Fibroblast of villous mesenchyme (primary cell): Measurements from ENCODE around the gene COBL. TPM values are rescaled to one million over a fixed set of nuclear protein-coding genes. Genes with fewer than 3 reads are reported as not detected.

Experiments used
- DNase-seq: peaks from one replicate; pipeline ENCODE4 v3.0.0-alpha.2; 2010; ENCODE audit warnings: low read depth
- H3K4me3 ChIP-seq: 2 replicates; pipeline ENCODE4 v1.5.1; 2011; ENCODE audit warnings: low read depth, mild to moderate bottlenecking, low read length
- total RNA-seq: library from RNA; depleted of rRNA; stranded (reverse); fragments of >200 nt; gene quantifications from 2 replicates; pipeline ENCODE4 v1.2.3, GENCODE V29; 2012
- TF ChIP-seq, protein P1 (sequence below): IDR thresholded peaks from 2 replicates; pipeline ENCODE4 v1.5.1; 2012; ENCODE audit warnings: low read depth, mild to moderate bottlenecking, low read length; ENCODE audit not compliant: insufficient read depth

Gene COBL
- total RNA-seq, 1 donor: not detected

DNA sequence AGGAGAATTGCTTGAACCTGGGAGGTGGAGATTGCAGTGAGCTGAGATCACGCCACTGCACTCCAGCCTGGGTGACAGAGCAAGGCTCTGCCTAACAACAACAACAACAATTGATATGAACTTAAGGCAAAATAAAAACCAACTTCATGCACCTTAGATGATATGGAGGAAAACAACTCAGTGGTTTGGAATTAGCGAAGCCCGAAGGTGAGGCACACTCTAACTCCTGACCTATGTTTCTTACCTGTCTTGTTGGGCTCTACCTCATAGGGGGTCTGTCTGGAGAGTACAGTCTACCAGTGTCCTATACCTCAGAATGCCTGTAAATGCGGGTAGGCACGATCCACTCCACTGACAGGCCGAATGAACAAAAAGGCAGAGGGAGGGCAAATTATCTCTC lies 24.3 kb upstream of the COBL start:
- DNase-seq: no peak
- no peak overlapping the region for H3K4me3 ChIP-seq
- TF ChIP-seq, protein P1, sequence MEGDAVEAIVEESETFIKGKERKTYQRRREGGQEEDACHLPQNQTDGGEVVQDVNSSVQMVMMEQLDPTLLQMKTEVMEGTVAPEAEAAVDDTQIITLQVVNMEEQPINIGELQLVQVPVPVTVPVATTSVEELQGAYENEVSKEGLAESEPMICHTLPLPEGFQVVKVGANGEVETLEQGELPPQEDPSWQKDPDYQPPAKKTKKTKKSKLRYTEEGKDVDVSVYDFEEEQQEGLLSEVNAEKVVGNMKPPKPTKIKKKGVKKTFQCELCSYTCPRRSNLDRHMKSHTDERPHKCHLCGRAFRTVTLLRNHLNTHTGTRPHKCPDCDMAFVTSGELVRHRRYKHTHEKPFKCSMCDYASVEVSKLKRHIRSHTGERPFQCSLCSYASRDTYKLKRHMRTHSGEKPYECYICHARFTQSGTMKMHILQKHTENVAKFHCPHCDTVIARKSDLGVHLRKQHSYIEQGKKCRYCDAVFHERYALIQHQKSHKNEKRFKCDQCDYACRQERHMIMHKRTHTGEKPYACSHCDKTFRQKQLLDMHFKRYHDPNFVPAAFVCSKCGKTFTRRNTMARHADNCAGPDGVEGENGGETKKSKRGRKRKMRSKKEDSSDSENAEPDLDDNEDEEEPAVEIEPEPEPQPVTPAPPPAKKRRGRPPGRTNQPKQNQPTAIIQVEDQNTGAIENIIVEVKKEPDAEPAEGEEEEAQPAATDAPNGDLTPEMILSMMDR: no peak

DNA sequence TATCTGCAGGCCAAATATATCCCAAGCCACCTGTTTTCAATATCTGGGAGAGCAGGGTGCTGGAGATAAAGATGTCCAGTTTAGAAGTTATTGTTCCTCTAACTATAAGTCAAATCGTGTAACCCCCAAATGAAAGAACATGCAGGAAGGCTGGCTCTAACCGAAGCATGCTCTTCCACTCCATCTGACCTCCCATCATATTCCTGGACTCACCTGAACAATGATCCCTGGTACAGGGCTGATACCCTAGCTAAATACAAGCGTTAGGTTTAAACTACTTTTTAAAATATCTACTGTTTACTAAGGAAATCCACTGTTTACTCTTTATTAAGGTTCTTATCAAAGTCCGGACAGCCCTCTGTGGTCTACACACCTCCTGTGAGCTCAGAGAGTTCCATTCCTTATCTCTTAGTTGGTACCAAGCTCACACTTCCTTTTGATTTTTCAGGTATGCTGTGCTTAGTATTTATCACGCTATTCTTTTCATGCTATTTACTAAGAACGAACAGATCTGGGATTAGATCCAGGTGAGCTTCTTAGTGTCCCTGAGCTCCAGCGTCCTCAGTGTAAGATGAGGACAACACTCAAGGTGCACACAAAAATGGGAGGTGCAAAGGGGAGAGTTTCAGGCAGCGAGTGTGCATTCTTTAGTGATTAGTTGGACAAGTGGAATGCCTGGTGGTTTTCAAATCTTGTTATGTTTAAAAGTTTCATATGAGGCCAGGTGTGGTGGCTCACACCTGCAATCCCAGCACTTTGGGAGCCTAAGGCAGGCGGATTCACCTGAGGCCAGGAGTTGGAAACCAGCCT lies 23.6 kb upstream of the COBL start:
- TF ChIP-seq, protein P1: no peak
- no peak overlapping the region for H3K4me3 ChIP-seq
- no peak for DNase-seq

DNA sequence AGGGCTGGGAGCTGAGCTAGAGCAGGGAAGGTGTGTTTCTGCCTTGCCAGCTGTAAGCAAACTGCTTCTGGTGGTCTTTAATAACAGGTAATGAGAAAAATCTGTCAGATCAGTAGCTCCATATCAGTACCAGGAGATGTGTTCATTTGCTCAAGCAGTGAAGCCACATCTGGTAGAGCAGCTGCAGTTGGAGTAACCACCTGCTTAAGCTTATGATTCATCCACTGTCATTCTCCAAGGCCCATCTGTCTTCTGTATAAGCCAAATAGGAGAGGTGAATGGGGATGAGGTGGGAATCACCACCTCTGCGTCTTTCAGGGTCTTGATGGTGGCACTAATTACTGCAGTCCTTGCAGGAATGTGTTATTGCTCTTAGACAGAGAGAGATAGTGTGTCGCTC lies 18.4 kb upstream of the COBL start:
- no peak overlapping the region for H3K4me3 ChIP-seq
- no peak for DNase-seq
- TF ChIP-seq, protein P1: no peak

DNA sequence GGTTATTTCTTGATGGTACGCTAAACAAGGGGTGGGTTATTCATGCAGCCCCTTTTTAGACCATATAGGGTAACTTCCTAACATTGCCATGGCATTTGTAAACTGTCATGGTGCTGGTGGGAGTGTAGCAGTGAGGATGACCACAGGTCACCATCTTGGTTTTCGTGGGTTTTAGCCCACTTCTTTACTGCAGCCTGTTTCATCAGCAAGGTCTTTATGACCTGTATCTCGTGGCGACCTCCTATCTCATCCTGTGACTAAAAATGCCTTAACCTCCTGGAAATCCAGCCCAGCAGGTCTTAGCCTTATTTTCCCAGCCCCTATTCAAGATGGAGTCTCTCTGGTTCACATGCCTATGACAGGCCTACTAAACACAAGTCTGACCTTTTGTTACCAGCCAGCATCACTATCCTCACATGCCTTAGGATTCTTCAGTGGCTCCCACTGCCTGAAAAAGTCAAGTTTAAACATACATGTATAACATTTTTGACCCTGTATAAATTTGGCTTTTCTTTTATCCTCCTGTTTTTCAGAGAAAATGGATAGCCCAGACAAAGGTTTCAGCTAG lies 13.2 kb upstream of the COBL start:
- no peak for DNase-seq
- H3K4me3 ChIP-seq: no peak overlapping the region
- TF ChIP-seq, protein P1: no peak

DNA sequence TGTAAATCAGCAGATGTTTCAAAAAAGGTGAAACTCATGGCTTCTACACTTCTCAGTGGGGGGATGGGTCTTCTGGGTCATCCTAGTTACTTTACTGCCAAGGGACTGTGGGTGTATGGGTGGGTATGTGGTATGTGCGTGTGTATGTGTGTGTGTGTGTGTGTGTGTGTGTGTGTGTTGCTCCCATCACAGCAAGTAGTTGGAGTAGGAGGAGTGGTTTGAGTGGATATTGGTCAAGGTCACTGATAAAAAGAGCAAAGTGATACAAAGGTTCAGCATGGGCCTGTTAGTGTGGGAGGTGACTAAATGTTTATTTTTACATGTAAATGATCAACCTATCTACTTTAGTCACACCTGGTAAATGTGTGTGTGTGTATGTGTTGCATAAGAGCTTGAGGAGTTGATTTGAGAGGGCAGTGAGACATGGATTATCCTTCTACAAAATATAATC lies 11.8 kb upstream of the COBL start:
- TF ChIP-seq, protein P1: no peak
- no peak for DNase-seq
- no peak overlapping the region for H3K4me3 ChIP-seq

DNA sequence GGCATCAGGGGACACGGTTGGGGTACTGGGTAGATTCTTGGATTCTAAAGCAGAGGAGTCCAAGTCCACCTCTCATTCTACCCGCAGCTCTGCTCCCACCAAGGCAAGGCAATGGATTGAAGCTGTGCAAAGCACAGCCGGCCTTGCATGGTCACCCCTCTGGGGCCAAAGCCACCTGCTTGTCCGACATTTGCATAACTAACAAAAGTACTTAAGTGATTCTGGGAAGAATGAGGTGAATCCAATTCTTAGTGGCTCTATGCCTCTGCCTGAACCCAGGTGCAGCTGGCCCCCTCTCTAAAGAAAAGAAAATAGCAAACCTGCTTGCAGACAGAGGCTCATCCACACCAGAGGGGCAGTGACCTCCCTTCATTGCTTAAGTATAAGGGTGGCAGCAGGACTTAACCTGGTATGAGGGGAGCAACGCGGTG lies 10.7 kb upstream of the COBL start:
- DNase-seq: no peak
- no peak overlapping the region for H3K4me3 ChIP-seq
- TF ChIP-seq, protein P1: no peak
